EL (cell line): Measurements from ENCODE around the gene AQP12B.

Experiments used
- DNase-seq: peaks from one replicate; pipeline ENCODE4 v3.0.0-alpha.2; 2016

Gene AQP12B

GRCh38 chr2:240630771-240631547 lies 51.7 kb downstream of the AQP12B start:
- DNase-seq, result no peak

- DNase-seq, result no peak
Observed at GRCh38 chr2:240629968-240630770, 52.5 kb downstream of the AQP12B start.

- DNase-seq, result no peak
Observed at GRCh38 chr2:240629619-240629967, 53.1 kb downstream of the AQP12B start.

GRCh38 chr2:240628808-240629618 lies 53.7 kb downstream of the AQP12B start:
- DNase-seq, result no peak

GRCh38 chr2:240628507-240628807 lies 54.2 kb downstream of the AQP12B start:
- no peak for DNase-seq

GRCh38 chr2:240627736-240628506 lies 54.8 kb downstream of the AQP12B start:
- no peak for DNase-seq

GRCh38 chr2:240626531-240627300 lies 56.0 kb downstream of the AQP12B start:
- DNase-seq, result no peak
